ENCODE measurements around the gene RNF220. TPM values are rescaled to one million over a fixed set of nuclear protein-coding genes. Genes with fewer than 3 reads are reported as not detected.

RNF220 gene
- total and polyA plus RNA-seq, 2 donors (not counting 3 experiments of a cell fraction or from before 2014, with no cell fraction given) = 62.7 to 66.6 TPM

- Histone ChIP-seq H2AFZ (ENCODE audit: low read depth, low read length) (no peak overlapping the region), H3K9me3 (replicated peaks; ENCODE audit: control insufficient read depth, insufficient read depth, low read length) (no peaks in the 10 kb centered on the region), H3K9me1 (replicated peaks; ENCODE audit: control insufficient read depth, extremely low read depth, insufficient read depth, low read length) (no peaks in the 10 kb centered on the region), H3K79me2 (ENCODE audit: control insufficient read depth, insufficient read depth, low read length) (no peaks in the 10 kb centered on the region), H3K36me3 (ENCODE audit: control insufficient read depth in 2 of 2, extremely low read depth in 1 of 2, insufficient read depth in 2 of 2, low read length in 2 of 2) (no peaks in the 10 kb centered on the region), H4K20me1 (replicated peaks; ENCODE audit: control insufficient read depth, extremely low read depth, insufficient read depth, low read length) (no peaks in the 10 kb centered on the region), H3K9ac (replicated peaks; ENCODE audit: extremely low read depth, insufficient read depth, low read length) (no peak overlapping the region), H3K4me2 (ENCODE audit: insufficient read depth, low read length) (no peak overlapping the region), H3K4me3 (replicated peaks in 1 of 3; ENCODE audit: insufficient read depth in 1 of 3, low read depth in 1 of 3, low read length in 3 of 3) (no peak overlapping the region), H3K4me1 (ENCODE audit: control insufficient read depth, extremely low read depth, insufficient read depth, low read length) (no peaks in the 10 kb centered on the region), H3K27ac (ENCODE audit: insufficient read depth, low read depth, low read length) (no peak overlapping the region), H3K27me3 (ENCODE audit: control insufficient read depth in 2 of 2, insufficient read depth in 2 of 2, low read length in 2 of 2) (peaks cover 0 to 2% of the 10 kb centered on the region in 2 experiments)
- ChIA-PET POLR2A (no interaction called here), CTCF (interaction anchor here (0.9 to 1.8 kb wide), 2 partner anchors 10 to 157 kb away, joined by 3 to 4 read pairs; no protein-coding TSS in a partner anchor)
- no TSS peak for BruUV-seq (replicated peaks)
- no peak for TF ChIP-seq EZH2 (IDR thresholded peaks at IDR 0.05; ENCODE audit: borderline replicate concordance, low read depth, low read length, severe bottlenecking)
- no peak for TF ChIP-seq MYC (IDR thresholded peaks at IDR 0.05; ENCODE audit: low read depth, low read length)
- no peak for TF ChIP-seq MAX (IDR thresholded peaks at IDR 0.05; ENCODE audit: insufficient read depth, insufficient read length)
- TF ChIP-seq CTCF (IDR thresholded peaks at IDR 0.05; ENCODE audit: extremely low read depth in 1 of 2, insufficient read depth in 1 of 2, low read depth in 1 of 2, low read length in 2 of 2) = no peak
- no peak for TF ChIP-seq FOS (IDR thresholded peaks at IDR 0.05; ENCODE audit: borderline replicate concordance, insufficient read depth, low read length)
- no peak for TF ChIP-seq POLR2A (IDR thresholded peaks at IDR 0.05; ENCODE audit: low read depth, low read length)
- intact Hi-C loops (cut with micrococcal nuclease) = no loop called here
- FAIRE-seq = no peak
- dilution Hi-C loops (cut with MboI; ENCODE audit: extremely low pct_ligation_motif_present, low sequenced_read_pairs) = no loop called here
- DNase-seq (ENCODE audit: low read depth, low spot score) = no peak
Observed at GRCh38 chr1:44534771-44535170, 129.7 kb downstream of the RNF220 start.
